Measurements from ENCODE around the gene PTPRU.
"Not testable (repeated sequence)": the region's sequence is repeated elsewhere in the genome, so short reads cannot be mapped to it uniquely, and the experiment has no call there.

The PTPRU gene

DNA sequence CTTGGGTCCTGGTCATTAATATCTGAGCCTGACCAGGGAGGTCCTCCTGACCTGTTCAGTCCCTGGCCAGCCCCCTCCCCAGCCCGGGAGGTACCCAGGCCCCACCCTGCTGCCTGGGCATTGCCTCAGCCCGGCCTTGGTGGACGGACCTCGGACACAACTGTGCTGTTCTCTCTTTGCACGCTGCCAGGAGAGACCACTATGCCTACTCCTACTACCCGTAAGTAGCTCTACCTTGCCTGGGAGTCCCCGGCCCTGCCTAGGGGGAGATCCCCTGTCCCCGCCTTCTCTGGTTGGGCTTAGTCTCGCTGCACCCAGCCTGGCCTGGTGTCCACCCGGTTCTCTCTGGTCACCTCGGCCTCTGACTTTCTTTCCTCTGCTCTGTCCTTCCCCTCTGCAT is 53.2 kb downstream of the PTPRU start:
- DNase-seq (ENCODE audit: low spot score): no peak
- no peak overlapping the region for H3K4me3 Mint-ChIP-seq
- no peak overlapping the region for H3K27ac Mint-ChIP-seq
- no peaks in the 10 kb centered on the region for H3K27me3 Mint-ChIP-seq (ENCODE audit: low read depth)
- no peaks in the 10 kb centered on the region for H3K9me3 Mint-ChIP-seq
- no peaks in the 10 kb centered on the region for H3K36me3 Mint-ChIP-seq (ENCODE audit: low read depth)
- no peaks in the 10 kb centered on the region for H3K4me1 Mint-ChIP-seq (ENCODE audit: low read depth)

DNA sequence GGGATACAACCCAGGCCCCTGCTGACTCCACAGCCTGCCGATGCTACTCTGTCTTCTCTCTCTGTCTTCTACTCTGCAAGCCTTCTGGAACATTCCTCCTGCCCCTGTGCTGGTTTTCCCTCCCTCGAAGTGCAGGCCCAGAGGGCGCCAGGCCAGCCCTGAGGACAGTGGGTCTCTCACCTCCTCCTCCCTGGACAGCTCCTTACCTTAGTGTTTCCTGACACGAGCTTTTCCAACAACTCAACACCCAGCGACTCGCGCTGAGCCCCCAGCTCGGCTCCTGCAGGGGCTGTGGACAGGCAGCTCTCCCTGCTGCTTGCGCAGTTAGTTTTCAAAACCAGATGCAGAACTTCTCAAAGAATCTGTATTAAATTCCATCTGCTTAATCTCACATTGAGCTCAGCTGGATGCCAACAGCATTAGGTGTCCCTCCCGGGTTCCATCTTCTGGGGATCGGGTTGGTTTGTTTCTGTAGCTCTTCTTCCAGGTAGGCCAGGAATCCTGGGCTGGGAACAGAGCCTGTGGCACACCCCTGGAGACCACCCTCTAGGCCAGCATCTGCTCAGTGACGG is 54.2 kb downstream of the PTPRU start:
- Mint-ChIP-seq H3K27ac (no peak overlapping the region), H3K27me3 (ENCODE audit: low read depth) (no peaks in the 10 kb centered on the region), H3K9me3 (no peaks in the 10 kb centered on the region), H3K4me1 (ENCODE audit: low read depth) (no peaks in the 10 kb centered on the region), H3K4me3 (no peak overlapping the region), H3K36me3 (ENCODE audit: low read depth) (no peaks in the 10 kb centered on the region)
- DNase-seq (ENCODE audit: low spot score): no peak

DNA sequence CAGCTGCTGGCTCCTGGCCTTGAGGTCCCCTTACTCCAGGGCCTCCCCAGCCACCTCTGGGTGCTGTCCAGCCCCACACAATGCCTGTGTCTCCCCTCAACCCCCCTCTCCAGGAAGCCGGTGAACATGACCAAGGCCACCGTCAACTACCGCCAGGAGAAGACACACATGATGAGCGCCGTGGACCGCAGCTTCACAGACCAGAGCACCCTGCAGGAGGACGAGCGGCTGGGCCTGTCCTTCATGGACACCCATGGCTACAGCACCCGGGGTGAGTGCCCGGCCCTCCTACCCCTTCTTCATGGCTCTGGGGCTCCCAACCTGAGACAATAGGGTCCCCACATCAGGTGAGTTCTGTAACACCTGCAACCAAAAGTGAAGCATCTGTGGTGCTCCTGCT is 55.4 kb downstream of the PTPRU start:
- no peaks in the 10 kb centered on the region for H3K9me3 Mint-ChIP-seq
- no peak overlapping the region for H3K27ac Mint-ChIP-seq
- H3K4me1 Mint-ChIP-seq (ENCODE audit: low read depth): no peaks in the 10 kb centered on the region
- no peak overlapping the region for H3K4me3 Mint-ChIP-seq
- H3K27me3 Mint-ChIP-seq (ENCODE audit: low read depth): no peaks in the 10 kb centered on the region
- no peaks in the 10 kb centered on the region for H3K36me3 Mint-ChIP-seq (ENCODE audit: low read depth)
- DNase-seq (ENCODE audit: low spot score): no peak

DNA sequence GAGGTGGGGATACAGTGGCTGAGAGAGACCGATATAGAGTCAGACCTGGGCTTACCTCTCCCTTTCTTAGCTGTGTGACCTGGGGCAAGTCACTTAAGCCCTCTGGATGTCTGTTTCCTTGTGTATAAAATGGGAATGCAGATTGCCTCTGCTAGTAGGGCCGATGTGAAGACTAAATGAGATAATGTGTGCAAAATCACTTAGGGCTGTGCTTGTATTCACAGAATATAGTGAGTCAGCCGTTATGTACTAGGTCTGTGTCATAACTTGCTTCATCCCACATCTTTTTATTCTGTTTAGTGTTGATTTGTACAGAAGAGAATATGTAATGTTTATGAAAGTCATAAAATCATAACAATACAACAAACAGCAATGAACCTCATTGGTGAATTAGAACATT is 56.0 kb downstream of the PTPRU start:
- no peak overlapping the region for H3K27ac Mint-ChIP-seq
- H3K4me3 Mint-ChIP-seq: no peak overlapping the region
- DNase-seq (ENCODE audit: low spot score): no peak
- H3K36me3 Mint-ChIP-seq (ENCODE audit: low read depth): no peaks in the 10 kb centered on the region
- no peaks in the 10 kb centered on the region for H3K9me3 Mint-ChIP-seq
- H3K4me1 Mint-ChIP-seq (ENCODE audit: low read depth): no peaks in the 10 kb centered on the region
- H3K27me3 Mint-ChIP-seq (ENCODE audit: low read depth): no peaks in the 10 kb centered on the region

DNA sequence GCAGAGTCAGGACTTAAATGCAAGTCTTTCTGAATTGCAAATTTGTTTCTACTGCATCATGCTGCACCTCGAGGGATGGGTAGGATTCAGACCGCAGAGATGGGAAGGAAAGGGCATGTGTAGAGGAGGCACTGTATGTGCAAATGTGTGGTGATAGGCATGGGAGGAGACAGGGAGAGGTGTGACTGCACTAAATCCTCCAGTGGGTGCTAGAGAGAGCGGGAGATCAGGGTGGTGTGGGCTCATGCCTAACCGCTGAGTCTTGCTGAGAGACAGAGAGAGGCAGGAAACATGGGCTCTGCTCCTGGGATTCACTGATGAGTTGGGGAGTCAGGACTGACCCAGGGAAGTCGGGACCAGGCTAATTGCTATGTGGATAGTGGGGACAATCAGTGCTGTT is 61.1 kb downstream of the PTPRU start:
- H3K27ac Mint-ChIP-seq: no peak overlapping the region
- H3K9me3 Mint-ChIP-seq: no peaks in the 10 kb centered on the region
- no peak overlapping the region for H3K4me3 Mint-ChIP-seq
- H3K4me1 Mint-ChIP-seq (ENCODE audit: low read depth): no peaks in the 10 kb centered on the region
- H3K36me3 Mint-ChIP-seq (ENCODE audit: low read depth): no peaks in the 10 kb centered on the region
- H3K27me3 Mint-ChIP-seq (ENCODE audit: low read depth): peaks cover 3% of the 10 kb centered on the region
- DNase-seq (ENCODE audit: low spot score): no peak

DNA sequence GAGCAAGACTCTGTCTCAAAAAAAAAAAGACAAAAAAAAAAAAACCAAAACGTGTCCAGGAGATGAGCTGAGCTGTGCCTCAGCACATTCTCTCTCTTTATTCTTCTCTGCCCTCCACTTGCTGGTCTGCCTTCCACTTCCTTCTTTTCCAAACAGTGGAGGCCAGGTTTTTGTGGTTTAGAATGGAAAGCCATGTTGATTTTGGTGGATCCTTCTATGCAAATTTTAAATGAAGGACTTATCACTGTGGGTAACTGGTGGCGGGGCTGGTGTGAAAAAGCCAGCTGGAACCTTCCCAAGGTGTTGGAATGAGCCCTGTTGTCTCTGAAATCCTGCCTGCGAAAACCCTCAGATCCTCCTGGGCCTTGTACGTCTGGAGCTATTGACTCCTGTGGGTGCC is 61.9 kb downstream of the PTPRU start:
- Mint-ChIP-seq H3K4me3 (no peak overlapping the region), H3K27ac (no peak overlapping the region), H3K9me3 (no peaks in the 10 kb centered on the region), H3K27me3 (ENCODE audit: low read depth) (peaks cover 3% of the 10 kb centered on the region), H3K36me3 (ENCODE audit: low read depth) (no peaks in the 10 kb centered on the region), H3K4me1 (ENCODE audit: low read depth) (no peaks in the 10 kb centered on the region)
- no peak for DNase-seq (ENCODE audit: low spot score)

DNA sequence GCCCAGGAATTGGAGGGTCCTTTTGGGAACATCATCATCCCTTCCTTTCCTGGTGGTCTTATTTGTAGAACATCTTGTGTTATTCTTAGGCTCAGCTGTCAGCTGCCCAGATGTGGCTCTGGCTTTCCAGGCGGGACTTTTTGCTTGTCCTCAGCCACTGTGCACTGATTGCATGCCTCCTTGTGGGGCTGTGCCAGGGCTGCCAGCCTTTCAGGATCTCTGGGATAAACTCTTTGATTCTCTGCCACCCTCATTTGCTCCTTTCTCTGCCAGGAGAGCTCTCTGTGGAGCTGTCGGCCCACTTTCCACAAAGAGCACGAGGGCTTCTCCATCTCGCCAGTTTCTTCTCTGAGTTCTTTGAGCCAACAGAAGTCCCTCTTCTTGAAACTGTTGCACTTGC is 63.1 kb downstream of the PTPRU start:
- H3K4me1 Mint-ChIP-seq (ENCODE audit: low read depth): no peaks in the 10 kb centered on the region
- no peak overlapping the region for H3K27ac Mint-ChIP-seq
- no peak for DNase-seq (ENCODE audit: low spot score)
- peaks cover 3% of the 10 kb centered on the region for H3K27me3 Mint-ChIP-seq (ENCODE audit: low read depth)
- no peaks in the 10 kb centered on the region for H3K9me3 Mint-ChIP-seq
- H3K36me3 Mint-ChIP-seq (ENCODE audit: low read depth): no peaks in the 10 kb centered on the region
- H3K4me3 Mint-ChIP-seq: no peak overlapping the region

DNA sequence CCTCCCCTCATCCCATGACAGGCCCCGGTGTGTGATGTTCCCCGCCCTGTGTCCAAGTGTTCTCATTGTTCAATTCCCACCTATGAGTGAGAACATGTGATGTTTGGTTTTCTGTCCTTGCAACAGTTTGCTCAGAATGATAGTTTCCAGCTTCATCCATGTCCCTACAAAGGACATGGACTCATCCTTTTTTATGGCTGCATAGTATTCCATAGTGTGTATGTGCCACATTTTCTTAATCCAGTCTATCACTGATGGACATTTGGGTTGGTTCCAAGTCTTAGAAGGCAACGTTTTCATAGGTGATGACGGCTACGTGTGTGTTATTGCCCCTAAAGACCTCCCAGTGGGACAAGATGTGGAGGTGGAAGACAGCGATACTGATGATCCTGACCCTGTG is 65.4 kb downstream of the PTPRU start:
- not testable (repeated sequence) for H3K4me1 Mint-ChIP-seq (ENCODE audit: low read depth); DNase-seq (ENCODE audit: low spot score); H3K27ac Mint-ChIP-seq; H3K36me3 Mint-ChIP-seq (ENCODE audit: low read depth); H3K9me3 Mint-ChIP-seq; H3K27me3 Mint-ChIP-seq (ENCODE audit: low read depth); H3K4me3 Mint-ChIP-seq

DNA sequence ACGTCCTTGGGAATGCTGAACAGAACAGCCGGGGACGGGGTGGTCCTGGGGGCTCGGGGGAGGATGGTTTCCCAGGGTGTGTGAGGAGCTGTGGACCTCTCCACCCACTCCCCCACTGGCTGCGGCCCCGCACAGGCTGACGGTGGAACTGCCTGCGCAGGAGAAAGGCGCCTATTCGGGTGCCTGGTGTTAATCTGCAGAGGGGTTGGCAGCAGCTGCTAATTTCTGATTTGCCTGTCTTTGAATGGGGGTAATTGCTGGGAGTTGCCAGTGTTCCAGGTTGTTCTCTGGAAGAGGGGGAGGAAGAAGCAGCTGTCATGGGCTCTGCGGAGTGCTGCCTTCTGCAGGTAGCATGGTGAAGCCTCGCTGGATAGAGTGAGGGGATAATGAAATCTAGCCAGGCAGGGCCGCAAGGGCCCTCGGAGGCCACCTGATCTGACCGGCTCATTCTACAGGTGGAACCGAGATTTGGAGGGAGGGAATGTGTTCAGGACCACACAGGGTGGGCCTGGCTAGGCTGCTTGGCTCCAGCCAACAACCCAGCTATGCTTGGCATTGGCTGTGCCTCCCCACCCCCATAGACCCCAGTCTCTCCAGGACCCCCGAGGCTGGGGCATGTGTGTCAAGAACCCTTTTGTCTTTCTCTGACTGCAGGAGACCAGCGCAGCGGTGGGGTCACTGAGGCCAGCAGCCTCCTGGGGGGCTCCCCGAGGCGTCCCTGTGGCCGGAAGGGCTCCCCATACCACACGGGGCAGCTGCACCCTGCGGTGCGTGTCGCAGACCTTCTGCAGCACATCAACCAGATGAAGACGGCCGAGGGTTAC is 67.1 kb downstream of the PTPRU start:
- DNase-seq (ENCODE audit: low spot score): no peak
- peaks cover 3% of the 10 kb centered on the region for H3K27me3 Mint-ChIP-seq (ENCODE audit: low read depth)
- no peaks in the 10 kb centered on the region for H3K36me3 Mint-ChIP-seq (ENCODE audit: low read depth)
- H3K4me1 Mint-ChIP-seq (ENCODE audit: low read depth): no peaks in the 10 kb centered on the region
- H3K4me3 Mint-ChIP-seq: no peak overlapping the region
- no peaks in the 10 kb centered on the region for H3K9me3 Mint-ChIP-seq
- no peak overlapping the region for H3K27ac Mint-ChIP-seq

DNA sequence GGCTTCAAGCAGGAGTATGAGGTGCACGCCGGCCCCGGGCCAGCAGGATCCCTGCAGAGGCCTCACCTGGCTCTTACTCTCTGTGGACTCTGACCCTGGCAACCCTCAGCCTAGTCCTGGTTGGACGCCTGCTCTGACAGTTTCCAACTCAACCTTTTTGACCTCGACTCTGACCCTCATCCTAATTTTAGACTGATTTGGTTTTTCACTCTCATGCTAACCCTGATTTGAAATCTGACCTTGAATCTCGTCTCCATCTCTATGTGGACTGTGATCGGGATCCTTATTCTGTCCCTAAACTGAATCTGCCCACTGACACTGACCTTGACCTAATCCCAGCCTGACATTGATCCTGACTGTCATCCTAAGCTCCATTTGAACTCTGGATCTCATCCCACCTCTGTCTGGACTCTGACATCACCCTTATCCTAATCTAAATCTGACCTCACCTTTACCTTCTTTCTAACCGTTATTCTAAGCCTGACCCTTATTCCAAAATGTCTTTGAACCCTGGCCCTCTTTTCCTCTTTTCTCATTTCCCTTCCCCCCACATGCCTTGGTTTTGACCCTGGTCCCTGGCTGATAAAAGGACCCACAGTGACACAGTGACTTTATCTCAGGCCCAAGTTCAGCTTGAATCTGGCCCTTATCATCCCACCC is 67.8 kb downstream of the PTPRU start:
- DNase-seq (ENCODE audit: low spot score): no peak
- H3K4me1 Mint-ChIP-seq (ENCODE audit: low read depth): no peaks in the 10 kb centered on the region
- no peaks in the 10 kb centered on the region for H3K9me3 Mint-ChIP-seq
- H3K36me3 Mint-ChIP-seq (ENCODE audit: low read depth): no peaks in the 10 kb centered on the region
- H3K27me3 Mint-ChIP-seq (ENCODE audit: low read depth): peaks cover 3% of the 10 kb centered on the region
- H3K4me3 Mint-ChIP-seq: no peak overlapping the region
- H3K27ac Mint-ChIP-seq: no peak overlapping the region

DNA sequence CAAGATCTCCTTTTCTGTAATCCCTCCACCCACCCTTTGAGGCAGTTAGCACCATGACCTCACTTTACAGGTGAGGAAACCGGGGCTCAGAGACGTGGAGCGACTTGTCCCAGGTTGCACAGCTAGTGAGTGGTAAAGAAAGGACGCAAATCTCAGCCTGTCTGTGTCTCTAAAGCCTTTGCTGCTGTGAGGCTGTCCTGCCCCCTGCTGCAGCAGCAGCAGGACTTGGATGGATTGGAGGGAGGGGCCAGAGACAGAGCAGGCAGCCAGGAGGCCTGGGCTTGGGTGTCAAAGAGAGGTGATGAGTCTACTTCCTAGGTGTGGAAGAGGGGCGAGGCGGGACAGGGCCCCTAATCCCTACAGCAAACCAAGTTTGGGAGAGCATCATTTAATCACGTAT is 69.6 kb downstream of the PTPRU start:
- Mint-ChIP-seq H3K4me3 (no peak overlapping the region), H3K27me3 (ENCODE audit: low read depth) (peaks cover 3% of the 10 kb centered on the region), H3K27ac (no peak overlapping the region), H3K36me3 (ENCODE audit: low read depth) (no peaks in the 10 kb centered on the region), H3K4me1 (ENCODE audit: low read depth) (no peaks in the 10 kb centered on the region), H3K9me3 (no peaks in the 10 kb centered on the region)
- DNase-seq (ENCODE audit: low spot score): no peak

DNA sequence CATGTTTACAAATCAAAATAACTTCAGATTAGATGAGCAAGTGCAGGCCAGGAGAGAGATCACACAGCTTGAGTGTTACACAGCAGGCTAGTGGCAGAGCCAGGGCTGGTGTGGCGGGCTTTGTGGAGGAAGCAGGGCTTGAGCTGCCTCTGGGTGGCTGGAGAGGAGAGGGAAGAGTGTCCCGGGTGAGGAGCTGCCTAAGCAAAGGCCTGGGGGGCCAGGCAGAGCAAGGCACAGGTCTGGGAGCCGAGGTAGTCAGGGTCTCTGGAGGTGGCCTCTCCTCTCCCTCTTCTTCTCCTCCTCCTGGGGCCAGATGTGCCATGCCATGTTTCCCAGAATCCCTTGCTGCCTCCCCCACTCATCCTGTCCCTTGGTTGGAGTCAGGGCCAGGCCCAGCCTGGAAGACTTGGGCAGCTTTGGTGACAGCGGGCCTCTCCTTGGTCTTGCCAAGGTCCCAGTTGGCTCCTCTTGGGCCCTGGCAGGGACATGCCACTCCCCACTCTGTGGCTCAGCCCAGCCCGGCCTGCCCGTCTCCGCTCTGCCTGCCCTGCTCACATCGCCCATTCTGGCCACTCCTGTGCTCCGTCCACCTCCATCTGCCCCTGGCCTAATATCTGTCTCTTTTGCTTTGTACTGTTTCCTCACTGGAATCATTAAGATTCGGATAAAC is 70.3 kb downstream of the PTPRU start:
- Mint-ChIP-seq H3K36me3 (ENCODE audit: low read depth) (no peaks in the 10 kb centered on the region), H3K4me3 (no peak overlapping the region), H3K9me3 (no peaks in the 10 kb centered on the region), H3K27ac (no peak overlapping the region), H3K4me1 (ENCODE audit: low read depth) (no peaks in the 10 kb centered on the region), H3K27me3 (ENCODE audit: low read depth) (peaks cover 3% of the 10 kb centered on the region)
- DNase-seq (ENCODE audit: low spot score): no peak

DNA sequence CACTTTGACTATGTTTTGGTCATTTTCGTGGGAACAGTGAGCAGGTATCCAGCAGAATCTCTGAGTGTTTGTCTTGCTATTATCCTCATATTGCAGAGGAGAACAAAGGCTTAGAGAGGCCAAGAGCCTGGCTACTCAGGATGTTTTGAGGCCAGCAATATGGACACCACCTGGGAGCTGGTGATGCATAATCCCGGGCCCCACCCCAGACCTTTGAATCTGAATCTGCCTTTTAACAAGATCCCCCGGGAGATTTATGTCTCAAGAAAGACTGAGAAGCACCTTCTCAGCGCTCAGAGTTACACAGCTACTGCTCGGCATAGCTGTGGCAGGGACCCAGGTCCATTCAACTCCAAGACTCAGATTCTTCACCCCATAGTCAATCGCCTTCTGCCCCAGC is 72.8 kb downstream of the PTPRU start:
- Mint-ChIP-seq H3K36me3 (ENCODE audit: low read depth) (no peaks in the 10 kb centered on the region), H3K9me3 (no peaks in the 10 kb centered on the region), H3K4me3 (no peak overlapping the region), H3K27ac (no peak overlapping the region), H3K4me1 (ENCODE audit: low read depth) (no peaks in the 10 kb centered on the region), H3K27me3 (ENCODE audit: low read depth) (peaks cover 3% of the 10 kb centered on the region)
- DNase-seq (ENCODE audit: low spot score): no peak

DNA sequence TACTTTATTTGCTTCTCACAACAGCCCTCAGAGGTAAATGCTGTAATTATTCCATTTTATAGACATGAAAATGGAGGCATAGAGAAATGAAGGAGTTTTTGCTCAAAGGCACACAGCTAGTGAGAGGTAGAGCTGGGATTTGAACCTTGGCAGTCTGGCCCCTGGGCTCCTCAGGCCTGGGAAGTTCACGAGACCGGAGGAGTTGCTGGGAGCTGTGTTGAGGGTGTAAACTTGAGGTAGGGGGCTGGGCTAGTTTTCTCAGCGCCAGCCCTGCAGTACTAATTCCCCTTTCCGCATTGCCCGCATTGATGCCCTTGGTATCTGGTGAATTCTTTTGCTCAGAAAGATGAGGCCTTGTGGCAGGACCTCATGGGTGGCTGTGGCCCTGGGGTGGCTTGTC is 73.3 kb downstream of the PTPRU start:
- no peaks in the 10 kb centered on the region for H3K4me1 Mint-ChIP-seq (ENCODE audit: low read depth)
- no peak overlapping the region for H3K4me3 Mint-ChIP-seq
- H3K27me3 Mint-ChIP-seq (ENCODE audit: low read depth): peaks cover 3% of the 10 kb centered on the region
- H3K27ac Mint-ChIP-seq: no peak overlapping the region
- H3K36me3 Mint-ChIP-seq (ENCODE audit: low read depth): no peaks in the 10 kb centered on the region
- no peaks in the 10 kb centered on the region for H3K9me3 Mint-ChIP-seq
- DNase-seq (ENCODE audit: low spot score): no peak

All from T-helper 2 cell treated with Interferon-gamma antibody and Interleukin-4, amounts not matched to agents 5 μg/mL and 100 μg/mL, for 36 hours (primary cell).